ENCODE data around the gene NEBL.

DNA sequence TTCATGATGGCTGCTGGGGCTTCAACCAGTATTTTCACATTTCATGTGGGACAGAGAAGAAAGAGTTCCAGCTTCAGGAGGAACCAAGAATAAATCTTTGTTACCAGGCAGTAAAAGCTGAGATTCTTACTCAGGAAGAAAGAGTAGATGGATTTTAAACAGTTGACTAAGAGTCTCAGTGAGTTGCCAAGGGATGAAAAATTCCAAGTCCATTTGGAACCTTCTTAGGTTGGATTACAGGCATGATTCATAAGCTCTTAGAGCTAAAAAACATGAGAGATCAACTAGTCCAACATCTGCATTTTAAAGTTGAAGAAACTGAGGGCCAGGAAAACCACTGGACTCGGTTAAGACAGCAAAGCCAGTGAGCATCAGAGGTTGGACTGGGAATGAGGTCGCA is 148.6 kb downstream of the NEBL start:
- TF ChIP-seq, protein P1, sequence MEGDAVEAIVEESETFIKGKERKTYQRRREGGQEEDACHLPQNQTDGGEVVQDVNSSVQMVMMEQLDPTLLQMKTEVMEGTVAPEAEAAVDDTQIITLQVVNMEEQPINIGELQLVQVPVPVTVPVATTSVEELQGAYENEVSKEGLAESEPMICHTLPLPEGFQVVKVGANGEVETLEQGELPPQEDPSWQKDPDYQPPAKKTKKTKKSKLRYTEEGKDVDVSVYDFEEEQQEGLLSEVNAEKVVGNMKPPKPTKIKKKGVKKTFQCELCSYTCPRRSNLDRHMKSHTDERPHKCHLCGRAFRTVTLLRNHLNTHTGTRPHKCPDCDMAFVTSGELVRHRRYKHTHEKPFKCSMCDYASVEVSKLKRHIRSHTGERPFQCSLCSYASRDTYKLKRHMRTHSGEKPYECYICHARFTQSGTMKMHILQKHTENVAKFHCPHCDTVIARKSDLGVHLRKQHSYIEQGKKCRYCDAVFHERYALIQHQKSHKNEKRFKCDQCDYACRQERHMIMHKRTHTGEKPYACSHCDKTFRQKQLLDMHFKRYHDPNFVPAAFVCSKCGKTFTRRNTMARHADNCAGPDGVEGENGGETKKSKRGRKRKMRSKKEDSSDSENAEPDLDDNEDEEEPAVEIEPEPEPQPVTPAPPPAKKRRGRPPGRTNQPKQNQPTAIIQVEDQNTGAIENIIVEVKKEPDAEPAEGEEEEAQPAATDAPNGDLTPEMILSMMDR (conservative IDR thresholded peaks at IDR 0.05; ENCODE audit: low read depth in 2 of 2), result no peak
- TF ChIP-seq EZH2 (IDR thresholded peaks at IDR 0.05; ENCODE audit: low read depth, unreplicated experiment) (no peak), JUNB (IDR thresholded peaks at IDR 0.05; ENCODE audit: unreplicated experiment) (no peak), EZH2phosphoT487 (IDR thresholded peaks at IDR 0.05; ENCODE audit: unreplicated experiment) (no peak)
- TF ChIP-seq, protein P2, sequence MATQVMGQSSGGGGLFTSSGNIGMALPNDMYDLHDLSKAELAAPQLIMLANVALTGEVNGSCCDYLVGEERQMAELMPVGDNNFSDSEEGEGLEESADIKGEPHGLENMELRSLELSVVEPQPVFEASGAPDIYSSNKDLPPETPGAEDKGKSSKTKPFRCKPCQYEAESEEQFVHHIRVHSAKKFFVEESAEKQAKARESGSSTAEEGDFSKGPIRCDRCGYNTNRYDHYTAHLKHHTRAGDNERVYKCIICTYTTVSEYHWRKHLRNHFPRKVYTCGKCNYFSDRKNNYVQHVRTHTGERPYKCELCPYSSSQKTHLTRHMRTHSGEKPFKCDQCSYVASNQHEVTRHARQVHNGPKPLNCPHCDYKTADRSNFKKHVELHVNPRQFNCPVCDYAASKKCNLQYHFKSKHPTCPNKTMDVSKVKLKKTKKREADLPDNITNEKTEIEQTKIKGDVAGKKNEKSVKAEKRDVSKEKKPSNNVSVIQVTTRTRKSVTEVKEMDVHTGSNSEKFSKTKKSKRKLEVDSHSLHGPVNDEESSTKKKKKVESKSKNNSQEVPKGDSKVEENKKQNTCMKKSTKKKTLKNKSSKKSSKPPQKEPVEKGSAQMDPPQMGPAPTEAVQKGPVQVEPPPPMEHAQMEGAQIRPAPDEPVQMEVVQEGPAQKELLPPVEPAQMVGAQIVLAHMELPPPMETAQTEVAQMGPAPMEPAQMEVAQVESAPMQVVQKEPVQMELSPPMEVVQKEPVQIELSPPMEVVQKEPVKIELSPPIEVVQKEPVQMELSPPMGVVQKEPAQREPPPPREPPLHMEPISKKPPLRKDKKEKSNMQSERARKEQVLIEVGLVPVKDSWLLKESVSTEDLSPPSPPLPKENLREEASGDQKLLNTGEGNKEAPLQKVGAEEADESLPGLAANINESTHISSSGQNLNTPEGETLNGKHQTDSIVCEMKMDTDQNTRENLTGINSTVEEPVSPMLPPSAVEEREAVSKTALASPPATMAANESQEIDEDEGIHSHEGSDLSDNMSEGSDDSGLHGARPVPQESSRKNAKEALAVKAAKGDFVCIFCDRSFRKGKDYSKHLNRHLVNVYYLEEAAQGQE (IDR thresholded peaks at IDR 0.05; ENCODE audit: unreplicated experiment), result no peak

Data from GM23338 (cell line).